ENCODE measurements around the gene PLD6.
"Not testable (repeated sequence)": the region's sequence is repeated elsewhere in the genome, so short reads cannot be mapped to it uniquely, and the experiment has no call there.

Gene PLD6

DNA sequence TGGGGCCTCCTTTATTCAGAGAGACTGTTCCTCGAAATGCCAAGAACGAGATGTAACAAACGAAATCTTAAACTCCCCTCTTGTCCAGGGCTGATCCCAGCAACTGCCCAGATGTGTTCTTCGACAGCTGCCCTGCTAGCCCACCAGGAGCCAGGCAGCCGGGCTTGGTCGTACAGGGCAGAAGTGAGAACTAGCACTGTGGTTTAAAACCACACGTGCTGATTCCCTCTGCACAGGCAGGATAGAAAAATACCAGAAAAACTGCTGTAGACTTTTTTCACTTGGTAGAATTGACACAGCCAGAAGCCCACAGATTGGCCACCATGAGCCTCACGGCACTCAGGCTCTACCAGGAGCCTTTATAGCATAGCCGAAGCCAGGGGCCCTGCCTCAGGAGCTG, 33.1 kb downstream of the PLD6 start:
- no peak for DNase-seq

DNA sequence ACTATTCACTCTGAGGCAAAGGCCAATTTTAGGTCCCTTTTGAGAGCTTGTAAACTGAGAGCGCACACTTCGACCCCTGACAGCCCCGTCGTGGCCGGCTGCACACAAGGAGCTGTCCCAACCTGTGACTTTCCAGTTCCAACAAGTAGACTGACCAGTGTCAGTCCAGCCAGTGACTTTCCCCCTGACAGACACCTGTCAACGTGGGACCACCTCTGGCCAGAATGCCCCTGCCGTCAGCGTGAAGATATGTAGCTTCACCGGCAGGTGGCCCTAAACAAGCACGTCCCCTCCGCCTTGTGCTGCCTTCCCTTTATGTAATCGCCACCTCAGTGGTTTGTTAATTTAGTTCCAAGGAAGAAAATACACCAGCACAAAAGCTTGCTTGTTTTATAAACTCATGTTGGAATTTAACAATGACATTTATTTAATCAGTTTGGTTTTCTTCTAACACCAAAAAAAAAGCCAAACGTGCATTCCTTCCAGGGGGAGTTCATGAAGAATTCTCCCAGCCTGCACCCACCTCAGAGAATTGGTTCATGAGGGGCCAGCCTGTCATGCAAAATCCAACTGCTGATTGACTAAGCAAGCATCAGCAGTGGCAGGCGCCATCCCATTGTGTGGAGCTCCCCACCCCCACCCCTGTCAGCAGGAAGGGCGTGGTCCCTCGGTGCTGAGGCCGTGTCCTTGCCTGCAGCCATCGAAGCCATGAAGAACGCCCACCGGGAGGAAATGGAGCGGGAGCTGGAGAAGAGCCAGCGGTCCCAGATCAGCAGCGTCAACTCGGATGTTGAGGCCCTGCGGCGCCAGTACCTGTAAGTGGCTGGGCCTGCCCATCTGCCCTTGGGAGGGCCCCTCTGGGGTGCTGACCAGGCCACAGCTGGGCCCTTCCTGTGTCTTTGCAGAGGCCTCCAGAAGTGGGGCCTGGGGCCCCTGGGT, 33.9 kb downstream of the PLD6 start:
- no peak for DNase-seq

GRCh38 chr17:17171186-17171585, 34.9 kb downstream of the PLD6 start:
- DNase-seq, result no peak

DNA sequence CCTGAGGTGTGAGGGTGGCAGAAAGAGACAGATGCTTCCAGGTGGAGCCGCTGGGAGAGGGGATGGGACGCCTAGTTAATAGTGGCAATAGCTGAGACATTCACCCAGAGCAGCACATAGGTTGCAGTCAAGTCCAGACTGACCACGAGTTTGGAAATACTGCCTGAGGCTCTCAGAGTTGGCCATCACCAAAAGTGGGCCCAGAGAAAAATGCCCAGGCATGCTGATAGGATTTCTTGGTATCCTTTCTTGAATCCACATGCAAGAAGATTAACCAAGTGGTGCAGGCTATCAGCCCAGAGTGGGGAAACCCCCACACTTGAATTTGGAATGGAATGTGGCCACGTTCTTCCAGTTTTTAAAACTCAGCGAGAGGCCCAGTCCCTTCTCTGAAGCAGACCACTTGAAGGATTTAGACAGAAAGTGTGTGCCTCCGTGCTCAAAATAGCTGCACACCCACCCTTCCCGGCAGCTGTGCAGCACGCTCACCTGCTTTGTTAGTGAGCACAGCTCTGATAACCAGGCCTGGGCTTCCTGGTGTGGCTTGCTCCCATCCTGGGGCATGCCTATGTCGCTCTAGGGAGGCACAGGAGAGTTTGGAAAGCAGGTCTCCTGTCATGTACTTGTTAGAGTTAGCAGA, 35.7 kb downstream of the PLD6 start:
- DNase-seq, result no peak

DNA sequence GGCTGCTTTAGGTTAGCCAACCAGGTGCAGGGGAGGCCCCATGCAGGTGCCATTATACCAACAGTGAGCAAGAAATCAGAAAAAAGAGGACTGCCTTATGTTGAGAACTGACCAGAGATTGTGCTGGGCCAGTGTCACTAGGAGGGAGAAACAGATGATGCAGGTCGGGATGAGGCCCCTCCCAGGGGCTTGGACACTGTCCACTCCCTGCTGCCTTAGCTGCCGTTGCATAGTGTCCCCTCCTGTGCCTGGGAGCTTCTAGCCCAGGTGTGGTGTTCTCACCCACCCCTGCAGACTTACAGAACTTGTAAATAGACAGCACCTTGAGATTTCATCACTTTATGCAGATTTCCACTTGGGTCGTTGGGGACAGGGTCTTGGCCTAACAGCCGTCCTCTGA, 36.7 kb downstream of the PLD6 start:
- no peak for DNase-seq

- DNase-seq, result no peak
Observed at GRCh38 chr17:17168401-17168800, 37.7 kb downstream of the PLD6 start.

- DNase-seq, result no peak
Observed at GRCh38 chr17:17167986-17168385, 38.1 kb downstream of the PLD6 start.

DNA sequence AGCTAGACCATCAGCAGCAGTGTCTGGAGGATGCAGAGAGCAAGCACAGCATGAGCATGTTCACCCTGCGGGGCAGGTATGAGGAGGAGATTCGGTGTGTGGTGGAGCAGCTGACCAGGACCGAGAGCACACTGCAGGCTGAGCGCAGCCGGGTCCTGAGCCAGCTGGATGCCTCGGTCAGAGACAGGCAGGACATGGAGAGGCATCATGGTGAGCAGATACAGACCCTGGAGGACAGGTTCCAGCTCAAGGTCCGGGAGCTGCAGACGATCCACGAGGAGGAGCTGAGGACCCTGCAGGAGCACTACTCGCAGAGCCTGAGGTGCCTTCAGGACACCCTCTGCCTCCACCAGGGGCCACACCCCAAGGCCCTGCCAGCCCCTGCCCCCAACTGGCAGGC, 38.8 kb downstream of the PLD6 start:
- DNase-seq, result no peak

DNA sequence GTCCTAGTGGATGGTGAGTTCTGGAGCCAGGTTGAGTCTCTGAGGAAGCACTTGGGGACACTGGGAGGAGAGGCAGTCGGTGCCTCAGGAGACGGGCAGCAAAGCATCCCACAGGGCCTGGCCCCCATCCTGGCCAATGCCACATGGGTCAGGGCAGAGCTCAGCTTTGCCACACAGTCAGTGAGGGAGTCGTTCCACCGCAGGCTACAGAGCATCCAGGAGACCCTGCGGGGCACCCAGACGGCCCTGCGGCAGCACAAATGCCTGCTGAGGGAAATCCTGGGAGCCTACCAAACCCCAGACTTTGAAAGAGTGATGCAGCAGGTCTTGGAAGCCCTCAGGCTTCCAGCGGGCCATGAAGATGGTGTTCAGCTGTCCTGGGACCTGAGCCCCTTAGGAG, 39.7 kb downstream of the PLD6 start:
- DNase-seq, result no peak

DNA sequence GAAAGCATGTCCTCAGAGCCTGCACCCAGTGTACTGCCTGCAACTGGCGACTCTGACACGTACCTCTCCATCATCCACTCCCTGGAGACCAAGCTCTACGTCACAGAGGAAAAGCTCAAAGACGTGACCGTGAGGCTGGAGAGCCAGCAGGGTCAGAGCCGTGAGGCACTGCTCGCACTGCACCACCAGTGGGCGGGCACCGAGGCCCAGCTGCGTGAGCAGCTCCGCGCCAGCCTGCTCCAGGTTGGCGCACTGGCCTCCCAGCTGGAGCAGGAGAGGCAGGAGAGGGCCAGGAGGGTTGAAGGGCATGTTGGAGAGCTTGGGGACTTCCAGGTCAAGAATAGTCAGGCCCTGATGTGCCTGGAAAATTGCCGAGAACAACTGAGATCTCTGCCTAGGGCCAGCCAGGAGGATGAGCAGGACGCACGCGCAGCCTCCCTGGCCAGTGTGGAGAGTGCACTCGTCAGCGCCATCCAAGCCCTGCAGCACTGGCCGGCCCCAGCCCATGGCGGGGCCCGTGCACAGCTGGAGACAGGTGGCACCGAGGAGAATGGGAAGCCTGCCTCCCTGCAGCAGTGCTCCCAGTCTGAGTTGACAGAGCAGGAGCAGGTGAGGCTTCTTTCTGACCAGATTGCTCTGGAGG, 40.3 kb downstream of the PLD6 start:
- DNase-seq, result no peak

DNA sequence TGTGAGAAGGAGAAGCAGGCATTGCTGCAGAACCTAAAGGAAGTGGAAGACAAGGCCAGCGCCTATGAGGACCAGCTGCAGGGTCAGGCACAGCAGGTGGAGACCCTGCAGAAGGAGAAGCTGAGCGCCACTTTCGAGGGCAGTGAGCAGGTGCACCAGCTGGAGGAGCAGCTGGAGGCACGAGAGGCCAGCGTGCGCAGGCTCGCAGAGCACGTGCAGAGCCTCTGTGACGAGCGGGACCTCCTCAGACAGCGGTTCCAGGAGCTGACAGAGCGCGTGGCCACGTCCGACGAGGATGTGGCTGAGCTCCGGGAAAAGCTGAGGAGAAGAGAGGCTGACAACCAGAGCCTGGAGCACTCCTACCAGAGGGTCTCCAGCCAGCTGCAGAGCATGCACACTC, 41.5 kb downstream of the PLD6 start:
- DNase-seq, result no peak

DNA sequence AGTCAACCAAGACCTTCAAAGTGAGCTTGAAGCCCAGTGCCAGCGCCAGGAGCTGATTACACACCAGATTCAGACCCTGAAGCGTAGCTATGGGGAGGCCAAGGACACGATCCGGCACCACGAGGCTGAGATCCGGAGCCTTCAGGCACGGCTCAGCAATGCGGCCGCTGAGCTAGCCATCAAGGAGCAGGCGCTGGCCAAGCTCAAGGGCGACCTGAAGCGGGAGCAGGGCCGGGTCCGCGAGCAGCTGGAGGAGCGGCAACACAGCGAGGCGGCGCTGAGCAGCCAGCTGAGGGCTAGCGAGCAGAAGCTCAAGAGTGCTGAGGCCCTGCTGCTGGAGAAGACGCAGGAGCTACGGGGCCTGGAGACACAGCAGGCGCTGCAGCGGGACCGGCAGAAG, 42.0 kb downstream of the PLD6 start:
- DNase-seq, result no peak

- no peak for DNase-seq
Observed at GRCh38 chr17:17161759-17162158, 44.4 kb downstream of the PLD6 start.

DNA sequence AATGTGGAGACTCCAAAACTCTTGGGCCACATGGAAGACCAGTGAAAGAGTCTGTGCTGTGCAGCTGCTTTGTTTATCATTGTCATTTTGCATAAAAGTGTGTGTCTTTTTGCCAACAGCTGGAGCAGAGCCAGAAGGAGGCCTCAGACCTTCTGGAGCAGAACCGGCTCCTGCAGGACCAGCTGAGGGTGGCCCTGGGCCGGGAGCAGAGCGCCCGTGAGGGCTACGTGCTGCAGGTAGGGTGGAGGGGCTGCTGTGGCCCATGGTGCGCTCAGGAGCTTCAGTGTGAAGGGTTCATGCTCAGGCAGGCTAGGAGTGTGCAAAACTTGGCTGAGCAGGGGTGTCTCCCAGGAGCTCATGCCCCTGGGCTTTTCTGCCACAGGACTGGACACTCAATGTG, 45.0 kb downstream of the PLD6 start:
- no peak for DNase-seq

- no peak for DNase-seq
Observed at GRCh38 chr17:17159571-17159970, 46.6 kb downstream of the PLD6 start.

GRCh38 chr17:17158506-17158905, 47.6 kb downstream of the PLD6 start:
- DNase-seq, result not testable (repeated sequence)

GRCh38 chr17:17157041-17157440, 49.1 kb downstream of the PLD6 start:
- DNase-seq, result no peak

- DNase-seq, result no peak
Observed at GRCh38 chr17:17156511-17156910, 49.6 kb downstream of the PLD6 start.

DNA sequence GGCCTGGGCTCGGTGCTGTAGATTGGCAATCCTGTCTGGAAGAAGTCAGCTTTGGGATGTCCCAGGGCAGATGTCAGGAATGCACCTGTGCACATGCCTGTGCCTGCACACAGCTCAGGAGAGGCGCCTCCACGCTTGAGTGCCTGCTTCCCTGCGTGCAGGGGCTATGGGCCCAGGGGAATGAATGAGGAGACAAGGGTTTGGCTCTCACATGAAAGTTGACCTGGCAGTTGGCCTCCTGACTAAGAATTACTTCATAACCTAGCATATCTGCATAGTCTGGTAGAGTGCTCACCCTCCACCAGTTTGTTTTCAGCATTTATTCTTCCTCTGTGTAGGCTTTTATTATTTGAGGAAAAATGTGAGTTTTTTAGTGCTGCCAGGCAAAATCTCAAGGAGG, 50.0 kb downstream of the PLD6 start:
- DNase-seq, result no peak

- no peak for DNase-seq
Observed at GRCh38 chr17:17155568-17155967, 50.6 kb downstream of the PLD6 start.

DNA sequence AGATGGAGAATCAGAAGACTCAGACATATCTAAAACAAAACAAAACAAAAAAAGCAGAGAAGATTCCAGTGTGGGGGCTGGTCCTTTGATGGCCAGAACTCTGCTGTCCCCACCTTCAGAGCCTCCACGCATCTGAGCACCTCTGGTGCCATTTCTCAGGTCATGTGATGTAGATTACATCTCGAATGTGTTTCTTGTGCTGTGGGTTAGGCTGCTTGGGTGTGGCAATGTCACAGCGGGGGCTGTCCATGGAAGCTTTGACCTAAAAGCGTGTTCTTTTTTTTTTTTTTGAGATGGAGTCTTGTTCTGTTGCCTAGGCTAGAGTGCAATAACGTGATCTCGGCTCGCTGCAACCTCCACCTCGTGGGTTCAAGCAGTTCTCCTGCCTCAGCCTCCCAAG, 51.2 kb downstream of the PLD6 start:
- DNase-seq, result no peak

DNA sequence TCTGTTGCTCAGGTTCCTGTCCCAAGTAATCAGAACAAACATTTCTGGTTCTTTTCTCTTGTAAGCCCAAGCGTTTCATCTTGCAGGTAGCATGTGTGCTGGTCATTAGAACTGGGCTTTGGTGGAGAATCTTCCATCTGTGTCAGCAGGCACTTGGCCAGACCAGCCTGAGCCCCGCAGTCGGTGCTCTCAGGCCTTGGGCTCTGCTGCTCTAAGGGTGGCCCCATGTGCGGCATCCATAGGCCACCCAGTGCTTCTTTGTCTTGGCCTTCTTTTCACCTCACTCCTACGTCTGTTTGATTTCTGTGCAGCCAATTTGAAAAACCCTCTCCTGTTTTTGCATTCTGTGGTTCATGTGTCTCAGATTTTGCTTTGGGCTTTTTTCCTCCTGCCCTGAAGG, 51.6 kb downstream of the PLD6 start:
- no peak for DNase-seq

DNA sequence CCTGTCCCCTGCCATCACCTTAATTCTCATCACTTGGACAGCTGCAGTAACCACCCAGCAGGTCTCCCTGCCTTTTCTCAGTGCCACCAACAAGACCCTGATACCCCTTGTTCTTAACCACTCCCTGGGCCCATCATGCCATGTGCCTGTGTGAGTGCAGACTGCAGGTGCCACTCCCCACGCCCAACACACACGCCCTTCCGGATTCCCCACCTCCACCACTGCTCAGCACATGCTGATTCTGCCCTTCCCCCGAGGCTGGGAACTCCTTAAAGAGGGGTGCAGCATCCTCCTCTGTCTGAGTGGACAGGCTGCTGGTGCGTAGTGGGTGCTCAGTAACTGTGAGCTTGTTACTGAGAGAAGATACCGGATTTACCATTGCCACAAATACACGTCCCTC, 52.4 kb downstream of the PLD6 start:
- DNase-seq, result no peak

- no peak for DNase-seq
Observed at GRCh38 chr17:17153071-17153470, 53.1 kb downstream of the PLD6 start.

Data from SW 1271 (cell line).